GM12878 (cell line): Measurements from ENCODE around the gene SIRT3. TPM values are rescaled to one million over a fixed set of nuclear protein-coding genes. Genes with fewer than 3 reads are reported as not detected.

ENCODE experiments used
- ATAC-seq: fragments of 200-7000 bp; cut with Tn5 transposase; 3 replicates; pipeline ENCODE4 v1.9.1; 2020; ENCODE audit warnings: mild to moderate bottlenecking, moderate library complexity
- BruUV-seq: library from RNA; stranded (reverse); fragments of 400-500 nt; replicated peaks from 2 replicates; lab custom pipeline; 2021; lab: Mats Ljungman, UMichigan
- CTCF ChIA-PET: fragments of 300-600 bp; sonication (Branson Sonifier 250); formaldehyde crosslinking; extraction: SDS; loops from one replicate; lab custom pipeline; 2021; ENCODE audit warnings: inconsistent platforms; lab: Yijun Ruan, JAX
- POLR2A ChIA-PET: fragments of 350-600 bp; formaldehyde crosslinking; extraction: SDS; loops from one replicate; lab custom pipeline; 2021; ENCODE audit warnings: inconsistent platforms; lab: Charles Lee
- RAD21 ChIA-PET: fragments of 300-600 bp; sonication (Branson Sonifier 250); formaldehyde crosslinking; loops from one replicate; lab custom pipeline; 2023; ENCODE audit warnings: antibody characterized with exemption; ENCODE audit not compliant: unreplicated experiment; lab: Charles Lee
- SMC1A ChIA-PET: fragments of 300-600 bp; sonication (Branson Sonifier 250); formaldehyde crosslinking; loops from one replicate; lab custom pipeline; 2023; ENCODE audit not compliant: unreplicated experiment, uncharacterized antibody; lab: Charles Lee
- DNase-seq: peaks from one replicate; pipeline ENCODE4 v3.0.0-alpha.2; 2011; ENCODE audit warnings: low read depth, low spot score
- FAIRE-seq: peaks from 3 replicates; lab custom pipeline; 2011; peaks lifted over from hg19 to GRCh38; lab: Jason Lieb, UNC
- H2AFZ ChIP-seq: 2 replicates; pipeline ENCODE4 v1.6.0; 2011; ENCODE audit warnings: low read depth, low read length, control low read depth; ENCODE audit not compliant: control insufficient read depth
- H3K27ac ChIP-seq: 2 replicates; pipeline ENCODE4 v1.5.1; 2011; ENCODE audit warnings: control low read depth; ENCODE audit not compliant: control insufficient read depth, insufficient read depth
- H3K27me3 ChIP-seq, 2 experiments: replicated peaks in 1 of 2; 2 replicates each; pipeline versions ENCODE4 v1.6.0 to v1.6.1; 2011; ENCODE audit warnings: low read length in 1 of 2; ENCODE audit not compliant: control insufficient read depth in 2 of 2, insufficient read depth in 2 of 2
- H3K36me3 ChIP-seq, 2 experiments: 2 replicates each; pipeline ENCODE4 v1.5.1; 2011; ENCODE audit warnings: low read length in 1 of 2; ENCODE audit not compliant: control insufficient read depth in 2 of 2, insufficient read depth in 2 of 2
- H3K4me1 ChIP-seq: 2 replicates; pipeline ENCODE4 v1.6.1; 2011; ENCODE audit warnings: mild to moderate bottlenecking, low read length, moderate library complexity, mixed read lengths; ENCODE audit not compliant: control insufficient read depth, insufficient read depth
- H3K4me2 ChIP-seq: 2 replicates; pipeline ENCODE4 v1.6.0; 2011; ENCODE audit warnings: control low read depth; ENCODE audit not compliant: control insufficient read depth, insufficient read depth
- H3K4me3 ChIP-seq: fragments of 200-600 bp; sonication (generic); 2 replicates; pipeline ENCODE4 v1.5.1; 2016
- H3K79me2 ChIP-seq: 2 replicates; pipeline ENCODE4 v1.6.0; 2011; ENCODE audit warnings: low read length; ENCODE audit not compliant: control insufficient read depth, insufficient read depth
- H3K9ac ChIP-seq: 2 replicates; pipeline ENCODE4 v1.8.0; 2011; ENCODE audit warnings: low read length, control low read depth, mixed read lengths; ENCODE audit not compliant: control insufficient read depth, insufficient read depth
- H3K9me3 ChIP-seq: replicated peaks from 3 replicates; pipeline ENCODE4 v1.5.1; 2011; ENCODE audit warnings: mild to moderate bottlenecking, low read length; ENCODE audit not compliant: control insufficient read depth, insufficient read depth
- H4K20me1 ChIP-seq: 2 replicates; pipeline ENCODE4 v1.6.0; 2011; ENCODE audit not compliant: control insufficient read depth, insufficient read depth
- HCFC1 ChIP-seq: fragments of 150-350 bp; IDR thresholded peaks from 2 replicates; pipeline ENCODE4 v1.6.1; 2014; ENCODE audit warnings: low read length
- KLF5 ChIP-seq: fragments of 450-650 bp; IDR thresholded peaks from 2 replicates; pipeline ENCODE4 v1.6.1; 2014; ENCODE audit warnings: mild to moderate bottlenecking; ENCODE audit not compliant: partially characterized antibody
- NFYA ChIP-seq: IDR thresholded peaks from 2 replicates; pipeline ENCODE4 v1.6.1; 2011; ENCODE audit warnings: low read depth, mild to moderate bottlenecking, low read length, improper control_type of control experiment, borderline replicate concordance
- RAD21 ChIP-seq: IDR thresholded peaks from 2 replicates; pipeline ENCODE4 v1.6.1; 2011; ENCODE audit warnings: mild to moderate bottlenecking, low read depth, low read length, moderate library complexity; ENCODE audit not compliant: insufficient read depth
- RB1 ChIP-seq: fragments of 450-650 bp; formaldehyde crosslinking; IDR thresholded peaks from 2 replicates; pipeline ENCODE4 v1.6.1; 2017; ENCODE audit warnings: mild to moderate bottlenecking, borderline replicate concordance
- SRF ChIP-seq, 2 experiments: IDR thresholded peaks; 2 replicates each; pipeline ENCODE4 v1.6.1; 2011; ENCODE audit warnings: low read depth in 2 of 2, low read length in 2 of 2, mild to moderate bottlenecking in 1 of 2, moderate library complexity in 1 of 2
- STAT1 ChIP-seq: fragments of 450-650 bp; conservative IDR thresholded peaks from 2 replicates; pipeline ENCODE4 v1.6.1; 2014; ENCODE audit warnings: antibody characterized with exemption, mild to moderate bottlenecking
- TCF7 ChIP-seq: IDR thresholded peaks from 2 replicates; pipeline ENCODE4 v1.6.1; 2014; ENCODE audit warnings: antibody characterized with exemption, borderline replicate concordance
- ZZZ3 ChIP-seq: IDR thresholded peaks from 2 replicates; pipeline ENCODE4 v1.6.1; 2011; ENCODE audit warnings: low read depth; ENCODE audit not compliant: control insufficient read depth, insufficient read length
- WGBS: methylation state at CpG from one replicate; pipeline ENCODE4 v1.1.6; 2016; ENCODE audit warnings: low lambda C conversion rate; ENCODE audit not compliant: insufficient replicate concordance, insufficient coverage; ENCODE audit errors: missing lambda C conversion rate; 5-methylcytosine and 5-hydroxymethylcytosine counted together
- in situ Hi-C: fragments of 300-500 bp; cut with MboI; formaldehyde crosslinking; loops from 9 replicates; pipeline ENCODE4 v1.14.3; 2018; ENCODE audit warnings: mixed read lengths
- intact Hi-C: fragments of 100-400 bp; cut with micrococcal nuclease; formaldehyde crosslinking; loops from one replicate; pipeline ENCODE4 v1.14.2; 2022; ENCODE audit not compliant: unreplicated experiment
- polyA plus RNA-seq, 11 experiments: library from polyadenylated mRNA; depleted of rRNA in 4 of 11; unstranded in 6 of 11; stranded (reverse) in 5 of 11; fragments of >200 nt; fragmentation: Nextera tagmentation in 4 of 11; fragmentation: Illumina TruSeq in 1 of 11; extraction: Ambion mirVana in 4 of 11; extraction: Trizol in 1 of 11; gene quantifications; 1 replicate in 1 of 11; 2 replicates in 10 of 11; pipeline versions ENCODE4 v1.2.1 to v1.2.3, GENCODE V29; 2011 to 2016; ENCODE audit warnings: inconsistent platforms in 2 of 11, missing spikeins in 2 of 11, low read depth in 1 of 11
- total RNA-seq, 4 experiments: library from RNA; depleted of rRNA in 3 of 4; stranded (reverse); fragments of >200 nt in 3 of 4; fragmentation: Illumina TruSeq in 1 of 4; extraction: Trizol in 1 of 4; gene quantifications; 2 replicates each; pipeline versions ENCODE4 v1.2.1 to v1.2.3, GENCODE V29; 2013 to 2021
- TF ChIP-seq, protein P1 (sequence below): IDR thresholded peaks from 2 replicates; pipeline ENCODE4 v1.6.1; 2012; ENCODE audit warnings: low read depth, low read length, improper control_type of control experiment

The SIRT3 gene
- total and polyA plus RNA-seq, 10 of the 15 experiments (the other 5 are each of a cell fraction or from before 2014, with no cell fraction given) = 0.90 to 23.2 (median 12.6) TPM

DNA sequence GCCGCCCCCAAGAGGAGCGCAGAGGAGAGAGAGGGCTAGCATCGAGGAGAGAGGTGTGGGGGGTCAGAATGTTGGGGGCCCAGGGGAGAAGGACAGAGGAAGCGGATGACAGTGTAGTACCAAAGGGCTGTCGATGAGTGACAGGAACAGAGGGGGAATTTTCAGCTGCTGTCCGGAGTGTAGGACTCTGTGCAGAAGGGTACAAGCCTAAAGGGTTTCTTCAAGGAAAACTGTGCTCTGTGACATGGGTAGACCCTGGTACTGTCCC, 36.7 kb upstream of the SIRT3 start:
- ATAC-seq (no peak), DNase-seq (no peak), FAIRE-seq (no peak)
- Histone ChIP-seq H3K9me3 (no peaks in the 10 kb centered on the region; the same call in 2 of the 3 replicates), H3K36me3 (no peaks in the 10 kb centered on the region), H3K9ac (no peak overlapping the region), H3K4me3 (no peak overlapping the region), H3K27ac (no peak overlapping the region), H3K4me2 (no peak overlapping the region), H4K20me1 (no peaks in the 10 kb centered on the region), H3K79me2 (peaks cover 3% of the 10 kb centered on the region), H3K27me3 (no peaks in the 10 kb centered on the region; a peak in 2 of 4 replicates)
- ChIA-PET CTCF (no interaction called here), SMC1A (no interaction called here), RAD21 (no interaction called here), POLR2A (interaction anchor here (0.7 kb wide), 1 partner anchor 65 kb away, joined by 6 read pairs; no protein-coding TSS in a partner anchor)
- BruUV-seq = no TSS peak
- in situ Hi-C loops (no loop called here), intact Hi-C loops (no loop called here)
- 93% methylated on average over 6 of the region's 6 CpGs for WGBS
- TF ChIP-seq RAD21 = no peak
- no peak for TF ChIP-seq STAT1
- TF ChIP-seq, protein P1, sequence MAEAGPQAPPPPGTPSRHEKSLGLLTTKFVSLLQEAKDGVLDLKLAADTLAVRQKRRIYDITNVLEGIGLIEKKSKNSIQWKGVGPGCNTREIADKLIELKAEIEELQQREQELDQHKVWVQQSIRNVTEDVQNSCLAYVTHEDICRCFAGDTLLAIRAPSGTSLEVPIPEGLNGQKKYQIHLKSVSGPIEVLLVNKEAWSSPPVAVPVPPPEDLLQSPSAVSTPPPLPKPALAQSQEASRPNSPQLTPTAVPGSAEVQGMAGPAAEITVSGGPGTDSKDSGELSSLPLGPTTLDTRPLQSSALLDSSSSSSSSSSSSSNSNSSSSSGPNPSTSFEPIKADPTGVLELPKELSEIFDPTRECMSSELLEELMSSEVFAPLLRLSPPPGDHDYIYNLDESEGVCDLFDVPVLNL = no peak
- TF ChIP-seq NFYA = no peak
- TF ChIP-seq HCFC1 = no peak
- TF ChIP-seq KLF5 = no peak
- TF ChIP-seq TCF7 = no peak
- no peak for TF ChIP-seq SRF (IDR thresholded peaks at IDR 0.05; ENCODE audit: low read depth in 2 of 2, low read length in 2 of 2)
- TF ChIP-seq RB1 = no peak
- TF ChIP-seq ZZZ3 = no peak
- TF ChIP-seq, all 136 proteins: peak for 0
- no peak overlapping the region for H2AFZ ChIP-seq
- peaks cover 13% of the 10 kb centered on the region for H3K4me1 ChIP-seq
